ENCODE results near the gene EEF2K.

Gene EEF2K

DNA sequence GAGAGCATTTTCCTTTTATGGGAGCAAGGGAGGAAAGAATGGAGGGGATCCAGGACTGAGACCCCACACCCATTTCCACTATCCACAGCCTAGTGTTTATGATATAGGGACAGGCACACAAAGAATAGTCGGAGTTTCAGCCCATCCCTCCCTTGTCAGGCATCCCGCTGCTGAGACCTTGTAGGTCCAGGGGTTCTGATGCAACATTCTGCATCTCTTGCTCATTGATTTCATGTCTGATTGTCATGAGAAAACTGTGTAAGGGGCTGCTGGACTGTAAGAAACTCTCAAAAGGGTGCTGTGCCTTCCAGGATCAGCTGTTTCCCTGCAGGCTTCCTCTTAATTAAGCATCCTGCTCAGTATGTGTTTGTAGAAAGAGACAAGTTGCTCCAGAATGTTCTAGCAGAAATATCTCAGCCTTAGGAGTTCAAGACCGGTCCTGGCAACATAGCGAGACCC, 85.8 kb downstream of the EEF2K start:
- TF ChIP-seq, protein P1, sequence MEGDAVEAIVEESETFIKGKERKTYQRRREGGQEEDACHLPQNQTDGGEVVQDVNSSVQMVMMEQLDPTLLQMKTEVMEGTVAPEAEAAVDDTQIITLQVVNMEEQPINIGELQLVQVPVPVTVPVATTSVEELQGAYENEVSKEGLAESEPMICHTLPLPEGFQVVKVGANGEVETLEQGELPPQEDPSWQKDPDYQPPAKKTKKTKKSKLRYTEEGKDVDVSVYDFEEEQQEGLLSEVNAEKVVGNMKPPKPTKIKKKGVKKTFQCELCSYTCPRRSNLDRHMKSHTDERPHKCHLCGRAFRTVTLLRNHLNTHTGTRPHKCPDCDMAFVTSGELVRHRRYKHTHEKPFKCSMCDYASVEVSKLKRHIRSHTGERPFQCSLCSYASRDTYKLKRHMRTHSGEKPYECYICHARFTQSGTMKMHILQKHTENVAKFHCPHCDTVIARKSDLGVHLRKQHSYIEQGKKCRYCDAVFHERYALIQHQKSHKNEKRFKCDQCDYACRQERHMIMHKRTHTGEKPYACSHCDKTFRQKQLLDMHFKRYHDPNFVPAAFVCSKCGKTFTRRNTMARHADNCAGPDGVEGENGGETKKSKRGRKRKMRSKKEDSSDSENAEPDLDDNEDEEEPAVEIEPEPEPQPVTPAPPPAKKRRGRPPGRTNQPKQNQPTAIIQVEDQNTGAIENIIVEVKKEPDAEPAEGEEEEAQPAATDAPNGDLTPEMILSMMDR (IDR thresholded peaks at IDR 0.05), result no peak
- no peak for TF ChIP-seq ZFX (IDR thresholded peaks at IDR 0.05; ENCODE audit: borderline replicate concordance)
- 0 out of 2 replicates have a peak overlapping the region, but pooled peaks have one; percentile 13 for H3K27ac ChIP-seq

DNA sequence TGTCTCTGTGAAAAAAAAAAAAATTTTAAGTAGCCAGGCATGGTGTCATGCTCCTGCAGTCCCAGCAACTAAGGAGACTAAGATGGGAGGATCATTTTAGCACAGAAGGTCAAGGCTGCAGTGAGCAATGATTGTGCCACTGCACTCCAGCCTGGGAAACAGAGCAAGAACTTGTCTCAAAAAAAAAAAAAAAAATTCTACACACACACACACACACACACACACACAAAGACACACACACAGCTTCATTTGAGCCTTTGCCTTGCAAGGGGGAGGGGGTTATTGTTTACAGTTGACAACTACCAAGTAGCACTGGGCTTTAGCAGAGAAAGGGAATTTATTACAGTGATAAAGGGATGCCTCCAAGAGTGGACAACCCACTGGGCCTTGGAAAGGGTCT, 86.2 kb downstream of the EEF2K start:
- no peak for TF ChIP-seq ZFX (IDR thresholded peaks at IDR 0.05; ENCODE audit: borderline replicate concordance)
- TF ChIP-seq, protein P1 (IDR thresholded peaks at IDR 0.05), result no peak
- 0 out of 2 replicates have a peak overlapping the region, but pooled peaks have one; percentile 13 for H3K27ac ChIP-seq

DNA sequence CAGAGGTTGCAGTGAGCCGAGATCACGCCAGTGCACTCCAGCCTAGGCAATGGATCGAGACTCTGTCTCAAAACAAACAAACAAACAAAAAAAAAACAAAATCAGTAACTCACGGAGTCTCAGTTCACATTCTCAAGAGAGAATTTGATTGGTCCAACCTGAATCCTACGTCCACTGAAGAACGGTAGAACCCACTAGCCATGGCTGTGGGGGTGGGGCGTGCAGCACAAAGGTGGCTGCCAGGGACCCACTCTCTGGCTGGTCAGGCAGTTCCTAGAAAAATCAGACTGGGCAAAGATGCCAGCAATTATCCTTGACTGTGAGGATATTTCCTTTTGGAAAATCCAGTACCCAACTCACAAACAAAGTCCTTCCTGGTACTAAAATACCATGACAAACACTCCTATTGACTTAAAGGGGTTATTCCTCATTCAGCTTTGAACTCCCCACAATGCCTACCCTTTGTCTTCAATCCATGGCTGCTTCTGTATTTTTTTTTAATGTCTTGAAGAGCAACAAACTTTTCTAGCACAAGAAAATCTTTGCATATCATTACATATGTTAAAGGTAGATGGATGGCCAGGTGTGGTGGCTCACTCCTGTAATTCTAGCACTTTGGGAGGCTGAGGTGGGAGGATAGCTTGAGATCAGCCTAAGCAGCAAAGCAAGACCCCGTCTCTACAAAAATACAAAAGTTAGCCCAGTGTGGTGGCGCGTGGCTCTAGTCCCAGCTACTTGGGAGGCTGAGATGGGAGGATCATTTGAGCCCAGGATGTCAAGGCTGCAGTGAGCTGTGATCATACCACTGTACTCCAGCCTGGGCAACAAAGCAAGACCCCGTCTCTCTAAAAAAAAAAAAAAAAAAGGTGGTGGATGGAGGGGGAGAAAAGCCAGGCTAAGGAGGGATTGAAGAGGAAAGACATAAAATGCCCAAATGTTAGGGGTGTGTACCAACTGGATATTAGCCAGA, 87.3 kb downstream of the EEF2K start:
- TF ChIP-seq, protein P1 (IDR thresholded peaks at IDR 0.05), result no peak
- no peak for TF ChIP-seq ZFX (IDR thresholded peaks at IDR 0.05; ENCODE audit: borderline replicate concordance)
- H3K27ac ChIP-seq, result no peak overlapping the region

DNA sequence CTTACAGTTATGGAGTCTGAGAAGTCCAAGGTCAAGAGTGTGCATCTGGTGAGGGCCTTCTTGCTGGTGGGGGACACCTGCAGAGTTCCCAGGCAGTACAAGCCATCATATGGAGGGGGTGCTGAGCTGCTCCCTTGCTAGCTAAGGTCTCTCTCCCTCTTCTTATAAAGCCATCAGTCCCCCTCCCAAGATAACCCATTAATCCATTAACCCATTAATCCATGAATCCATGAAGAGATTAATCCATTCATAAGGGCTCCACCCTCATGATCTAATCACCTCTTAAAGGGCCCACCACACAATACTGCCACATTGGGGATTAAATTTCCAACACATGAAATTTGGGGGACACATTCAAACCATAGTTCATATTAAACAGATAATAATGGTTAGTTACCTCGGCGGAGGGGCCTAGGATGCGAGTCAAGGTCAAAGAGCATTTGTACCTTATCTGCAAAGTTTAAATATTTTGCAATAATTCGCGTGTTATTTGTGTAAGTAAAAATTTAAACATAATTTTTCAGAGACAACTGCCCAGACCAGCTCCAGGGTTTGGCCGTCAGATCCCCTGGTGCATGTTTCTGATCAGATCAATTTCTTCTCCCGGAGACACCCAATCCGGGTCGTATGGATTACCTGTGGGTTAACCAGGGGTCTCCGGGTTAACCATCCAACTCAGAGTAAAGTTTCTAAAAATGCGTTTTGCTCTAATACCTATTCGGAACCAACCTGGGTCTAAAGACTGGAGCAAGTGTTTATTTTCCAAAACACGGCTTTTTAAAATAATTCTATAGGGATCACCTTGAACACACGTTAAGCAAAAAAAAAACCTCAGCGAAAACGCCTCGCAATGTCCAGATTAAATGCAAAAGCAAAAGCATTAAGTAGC, 90.4 kb downstream of the EEF2K start:
- peak overlapping the region; percentile 96 for H3K27ac ChIP-seq
- TF ChIP-seq ZFX (IDR thresholded peaks at IDR 0.05; ENCODE audit: borderline replicate concordance), result no peak
- TF ChIP-seq, protein P1 (IDR thresholded peaks at IDR 0.05), result no peak

DNA sequence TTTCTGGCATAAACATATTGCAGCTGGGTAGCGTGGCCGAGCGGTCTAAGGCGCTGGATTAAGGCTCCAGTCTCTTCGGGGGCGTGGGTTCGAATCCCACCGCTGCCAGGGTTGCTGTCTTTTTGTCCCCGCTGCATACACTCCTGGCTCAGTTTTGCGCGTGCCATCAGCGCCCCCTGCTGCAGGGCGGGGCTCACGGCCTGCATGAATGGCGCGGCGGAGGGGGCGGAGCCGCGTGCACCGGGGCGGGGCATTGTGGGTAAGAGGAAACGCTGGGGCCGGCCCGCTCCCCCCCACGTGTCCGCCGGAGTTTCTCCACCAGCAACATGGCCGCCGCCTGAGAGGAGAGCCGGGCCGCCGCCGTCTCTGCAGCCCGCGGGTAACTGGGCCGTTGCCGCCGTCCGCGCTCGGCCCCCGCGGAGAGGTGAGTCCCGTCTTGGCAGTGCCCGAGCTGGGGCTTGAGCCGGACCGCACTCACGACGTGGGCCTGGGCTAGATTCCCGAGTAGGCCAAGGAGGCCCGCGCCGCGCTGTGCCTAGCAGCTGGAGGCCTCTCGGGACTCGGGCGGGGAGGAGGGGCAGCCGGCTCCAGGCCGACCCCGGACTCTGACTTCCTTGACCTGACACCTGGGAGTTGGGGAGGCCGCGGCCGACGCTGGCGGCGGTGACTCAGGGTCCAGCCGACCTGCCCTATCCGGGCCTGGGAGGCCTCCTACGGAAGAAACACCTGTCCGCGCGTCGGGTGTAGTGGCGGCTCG, 91.2 kb downstream of the EEF2K start, which contains the start of gene POLR3E:
POLR3E (plus strand) TSS at position 296 of the 757 bp plus-strand sequence. CDS start 5,560 bp downstream, outside the sequence.
- 0 out of 2 replicates have a peak, but pooled peaks have one; percentile 61 for TF ChIP-seq ZFX (IDR thresholded peaks at IDR 0.05; ENCODE audit: borderline replicate concordance)
- TF ChIP-seq, protein P1 (IDR thresholded peaks at IDR 0.05), result peak; percentile 87
- H3K27ac ChIP-seq, result peak within 1 kb of the TSS; percentile 96

DNA sequence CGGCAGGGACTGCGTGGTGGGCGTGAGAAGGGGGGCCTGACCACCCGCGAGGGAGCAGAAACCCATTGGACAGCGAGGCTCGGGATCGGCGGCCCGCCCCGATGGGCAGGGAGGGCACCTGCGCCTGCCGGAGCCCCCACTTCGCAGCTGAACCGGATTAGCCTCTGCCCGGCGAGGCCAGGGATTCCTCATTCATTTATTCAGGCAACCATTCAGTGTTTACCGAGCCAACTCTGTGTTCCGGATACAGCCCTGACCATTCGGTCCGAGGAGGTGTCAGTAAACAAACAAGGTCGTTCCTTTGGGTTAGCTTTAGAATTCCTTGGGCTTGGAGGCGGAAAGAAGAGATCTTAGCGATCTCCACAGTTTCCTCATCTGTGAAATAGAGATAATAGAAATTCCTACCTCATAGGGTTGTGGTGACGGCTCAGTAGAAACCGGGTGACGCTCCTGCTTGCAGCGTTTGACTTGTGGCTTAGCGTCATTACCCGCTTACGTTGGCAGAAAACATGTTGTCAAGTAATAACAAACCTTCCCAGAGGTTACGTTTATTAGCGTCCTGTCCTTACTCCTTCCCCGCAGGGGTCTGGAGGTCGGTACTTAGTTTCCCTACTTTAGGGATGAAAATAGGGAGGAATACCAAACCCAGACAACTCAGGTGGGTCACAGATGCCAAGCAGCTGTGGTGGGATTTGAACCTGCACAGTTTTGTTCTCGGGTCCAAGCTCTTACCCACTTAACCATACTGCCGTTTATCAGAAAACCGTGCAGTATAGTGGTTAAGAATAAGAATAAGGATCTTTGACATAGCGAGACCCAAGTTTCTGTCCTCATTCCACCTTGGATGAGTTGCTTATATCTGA, 92.0 kb downstream of the EEF2K start:
- peak overlapping the region; percentile 96 for H3K27ac ChIP-seq
- TF ChIP-seq ZFX (IDR thresholded peaks at IDR 0.05; ENCODE audit: borderline replicate concordance), result no peak
- TF ChIP-seq, protein P1 (IDR thresholded peaks at IDR 0.05), result no peak
